ENCODE measurements around the gene PALS2.

The PALS2 gene

DNA sequence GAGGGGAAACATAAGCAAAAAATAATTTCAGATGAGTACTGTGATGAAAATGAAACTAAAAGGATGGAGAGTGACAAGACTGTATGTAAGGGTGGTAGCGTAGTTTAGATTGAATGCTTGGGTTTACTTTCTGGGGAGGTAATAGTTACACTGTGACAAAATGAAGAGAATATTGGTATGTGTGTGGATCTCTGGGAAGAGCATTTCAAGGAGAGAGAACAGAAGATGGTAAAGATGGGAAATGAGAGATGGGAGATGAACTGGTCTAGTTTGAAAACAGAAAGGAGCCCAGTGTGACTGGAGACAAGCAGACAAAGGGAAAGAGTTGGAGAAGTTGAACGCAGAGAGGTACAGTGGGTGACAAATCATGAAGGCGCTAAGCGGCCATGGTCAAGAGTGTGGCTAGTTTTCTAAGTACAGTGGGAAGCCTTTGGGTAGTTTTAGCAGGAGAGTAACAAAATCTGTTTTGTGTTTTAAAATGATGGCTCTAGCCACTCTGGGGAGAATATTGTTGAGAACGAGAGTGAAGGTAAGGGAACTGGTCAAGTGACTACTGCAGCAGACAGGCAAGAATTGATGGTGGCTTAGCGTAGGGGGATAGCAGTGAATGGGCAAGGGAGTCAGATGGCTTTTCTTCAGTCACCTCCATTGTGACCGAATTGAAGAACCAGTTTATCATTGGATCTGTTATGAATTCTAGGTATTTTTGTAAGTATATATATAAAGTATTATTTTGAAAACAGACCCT, 22.6 kb downstream of the PALS2 start:
- DNase-seq: no peak

DNA sequence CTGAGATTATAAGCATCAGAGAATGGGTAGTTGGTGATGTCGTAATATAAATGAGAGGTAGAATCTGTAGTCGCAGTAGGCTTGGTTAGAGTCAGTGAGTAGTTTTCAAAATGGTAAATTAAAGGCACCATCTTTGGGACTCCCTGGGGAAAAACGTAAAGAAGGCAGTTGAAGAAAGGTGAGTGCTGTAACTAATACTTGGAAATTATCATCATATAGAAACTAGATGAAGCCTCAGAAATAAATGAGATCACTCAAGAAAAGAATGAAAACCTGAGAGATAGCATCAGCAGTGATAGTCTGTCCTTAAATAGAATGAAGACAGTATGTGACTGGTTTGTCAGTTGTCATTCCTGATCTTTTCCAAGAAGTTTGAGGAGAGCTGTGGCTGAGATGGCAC, 23.8 kb downstream of the PALS2 start:
- DNase-seq: no peak

GRCh38 chr7:24601600-24601999, 28.3 kb downstream of the PALS2 start:
- no peak for DNase-seq

DNA sequence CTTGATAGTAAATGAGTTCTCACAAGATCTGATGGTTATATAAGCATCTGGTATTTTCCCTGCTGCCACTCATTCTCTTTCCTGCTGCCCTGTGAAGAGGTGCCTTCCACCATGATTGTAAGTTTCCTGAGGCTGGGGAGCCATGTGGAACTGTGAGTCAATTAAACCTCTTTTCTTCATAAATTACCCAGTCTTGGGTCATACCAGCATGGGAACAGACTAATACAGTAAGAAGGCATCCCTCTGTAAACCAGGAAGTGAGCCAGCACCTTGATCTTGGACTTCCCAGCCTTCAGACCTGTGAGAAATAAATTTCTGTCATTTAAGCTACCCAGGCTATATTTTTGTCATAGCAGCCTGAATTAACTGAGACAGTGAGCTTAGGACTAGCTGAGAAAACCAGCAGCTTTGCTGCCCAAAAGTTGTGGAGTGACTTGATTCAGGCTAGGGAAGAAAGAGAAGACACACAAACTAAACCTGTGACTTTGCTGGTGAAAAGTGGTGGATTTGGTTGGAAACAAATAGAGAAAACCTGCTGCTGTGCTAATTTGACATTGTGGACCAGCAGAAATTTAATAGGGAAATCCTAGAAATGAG, 29.7 kb downstream of the PALS2 start:
- DNase-seq: no peak

DNA sequence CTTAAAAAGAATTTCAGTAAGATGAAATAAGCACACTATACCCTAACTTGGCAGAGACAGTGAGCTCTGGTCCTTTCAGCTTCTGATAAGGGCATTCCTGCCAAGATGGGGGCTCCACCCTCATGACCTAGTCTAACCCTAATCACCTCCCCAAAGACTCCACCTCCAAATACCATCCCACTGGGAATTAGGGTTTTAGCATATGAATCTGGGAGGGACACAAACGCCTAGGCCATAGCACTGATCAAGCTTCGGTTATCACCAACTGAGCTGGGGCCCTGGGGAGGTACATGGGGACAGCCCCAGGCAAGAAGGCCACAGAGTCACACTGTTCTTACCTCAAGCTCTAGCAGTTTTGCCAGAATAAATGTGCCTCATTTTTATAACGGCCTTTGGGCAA, 31.4 kb downstream of the PALS2 start:
- no peak for DNase-seq

GRCh38 chr7:24608504-24608903, 35.3 kb downstream of the PALS2 start:
- no peak for DNase-seq

DNA sequence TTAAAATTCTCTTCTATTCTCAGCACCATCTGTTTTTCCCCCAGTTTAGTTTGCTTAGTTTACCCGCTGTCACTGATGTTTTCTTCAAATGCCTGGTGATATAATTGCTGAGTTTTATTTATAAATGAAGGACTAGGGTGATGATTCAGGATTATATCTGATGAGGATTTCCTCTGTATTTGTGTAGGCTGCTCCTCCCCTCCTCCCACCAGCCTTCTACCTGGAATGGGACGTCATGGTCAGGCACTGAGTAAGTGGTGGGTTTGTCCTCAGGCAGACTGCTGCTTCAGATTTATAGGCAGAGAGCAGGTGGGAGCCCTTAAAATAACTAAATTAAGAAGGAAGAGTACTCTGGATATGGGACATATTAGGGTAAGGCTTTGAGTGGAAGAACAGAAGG, 35.8 kb downstream of the PALS2 start:
- peak; percentile 56 for DNase-seq

DNA sequence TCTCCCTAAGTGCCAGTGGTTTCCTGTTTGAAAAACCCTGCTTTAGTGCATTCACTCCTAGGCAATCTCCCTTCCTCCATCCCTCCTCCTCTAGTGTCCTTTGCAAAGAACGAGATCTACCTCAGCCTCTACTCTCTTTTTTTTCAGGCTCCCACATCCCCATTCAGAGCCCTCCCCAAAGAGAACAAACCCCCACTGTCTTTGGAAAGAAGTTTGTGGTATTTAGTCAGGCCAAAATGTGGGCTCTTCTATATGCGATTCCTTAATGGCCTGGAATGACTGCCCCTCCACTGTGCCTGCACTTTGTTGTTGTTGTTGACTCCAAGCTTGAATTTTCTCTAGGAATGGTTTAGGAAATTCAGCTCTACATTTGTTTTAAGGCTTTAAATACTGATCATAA, 36.3 kb downstream of the PALS2 start:
- DNase-seq: no peak

GRCh38 chr7:24611130-24611529, 37.9 kb downstream of the PALS2 start:
- DNase-seq: no peak

DNA sequence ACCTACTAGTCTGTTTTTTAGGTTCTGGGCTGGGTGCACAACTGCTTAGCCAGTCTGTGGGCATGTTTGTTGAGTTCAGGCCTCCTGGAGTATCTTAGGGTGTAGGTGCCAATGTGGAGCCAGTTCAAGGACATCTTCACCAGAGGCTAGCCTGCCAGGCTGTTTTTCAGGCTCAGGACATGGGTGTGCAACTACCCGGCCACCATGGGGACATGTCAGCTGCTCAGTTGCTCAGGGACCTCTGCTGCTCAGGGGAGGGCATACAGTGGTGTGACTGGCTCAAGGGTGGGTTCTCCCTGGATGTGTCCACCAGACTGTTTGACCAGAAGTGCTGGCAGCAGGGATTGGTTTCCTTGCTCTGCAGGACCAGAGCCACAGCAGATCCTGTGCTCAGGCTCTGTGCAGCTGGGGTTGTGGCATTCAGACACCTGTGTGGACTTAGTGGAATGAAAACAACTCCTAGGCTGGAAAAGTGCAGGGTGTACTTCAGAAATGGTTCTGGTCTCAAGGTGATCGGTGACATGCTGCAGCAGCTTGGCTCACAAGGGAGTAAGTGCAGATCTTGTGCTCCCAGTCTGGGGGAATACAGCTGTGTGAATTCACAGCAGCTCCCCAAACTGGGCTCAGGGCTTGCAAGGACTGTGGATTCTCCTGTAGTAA, 44.8 kb downstream of the PALS2 start:
- DNase-seq: no peak

GRCh38 chr7:24619978-24620377, 46.7 kb downstream of the PALS2 start:
- DNase-seq: no peak

GRCh38 chr7:24622646-24623182, 49.5 kb downstream of the PALS2 start:
- no peak for DNase-seq
